Esophagus (tissue), 2 donors: ENCODE results near the gene SOCS1. TPM values are rescaled to one million over a fixed set of nuclear protein-coding genes. Genes with fewer than 3 reads are reported as not detected.

Experiments
- H3K27ac ChIP-seq, 2 donors: one replicate each; pipeline ENCODE4 v1.5.1; 2013; ENCODE audit warnings: low read depth in 2 of 2, mild to moderate bottlenecking in 2 of 2, inconsistent platforms in 1 of 2, low read length in 1 of 2, moderate library complexity in 1 of 2
- H3K27me3 ChIP-seq, 2 donors: one replicate each; pipeline ENCODE4 v1.6.1; 2013; ENCODE audit warnings: low read length in 2 of 2, control low read depth in 1 of 2, mild to moderate bottlenecking in 1 of 2; ENCODE audit not compliant: insufficient read depth in 2 of 2, control insufficient read depth in 1 of 2
- H3K36me3 ChIP-seq, 2 donors: one replicate each; pipeline ENCODE4 v1.6.1; 2013; ENCODE audit warnings: low read length in 1 of 2; ENCODE audit not compliant: control insufficient read depth in 2 of 2, insufficient read depth in 2 of 2
- H3K4me1 ChIP-seq, 2 donors: one replicate each; pipeline ENCODE4 v1.6.1; 2013; ENCODE audit warnings: low read length in 1 of 2; ENCODE audit not compliant: control insufficient read depth in 2 of 2, insufficient read depth in 2 of 2
- H3K4me3 ChIP-seq, 2 donors: one replicate each; pipeline ENCODE4 v1.5.1; 2013; ENCODE audit warnings: low read length in 2 of 2, mild to moderate bottlenecking in 2 of 2, low read depth in 1 of 2, moderate library complexity in 1 of 2
- H3K9me3 ChIP-seq, 2 donors: one replicate each; pipeline ENCODE4 v1.6.1; 2013; ENCODE audit warnings: mild to moderate bottlenecking in 2 of 2, low read depth in 1 of 2, low read length in 1 of 2, moderate library complexity in 1 of 2; ENCODE audit not compliant: control insufficient read depth in 2 of 2, insufficient read depth in 1 of 2
- WGBS, 2 donors: extraction: QIAGEN DNeasy Blood & Tissue Kit; methylation state at CpG; one replicate each; pipeline ENCODE4 v1.1.7; 2013; 5-methylcytosine and 5-hydroxymethylcytosine counted together
- polyA plus RNA-seq, 2 donors: library from polyadenylated mRNA; stranded (reverse); fragments of 200-250 nt; gene quantifications; one replicate each; pipeline ENCODE4 v1.2.3, GENCODE V29; 2013
- donor health status: healthy with polysubstance abuse.
- donor health status: Bipolar disorder and iron deficiency.

SOCS1 gene
- polyA plus RNA-seq, 2 donors: 1.9 to 2.8 TPM

GRCh38 chr16:11234884-11235702 lies 20.9 kb downstream of the SOCS1 start:
- peaks cover 0 to under 1% of the 10 kb centered on the region in 2 donors for H3K4me1 ChIP-seq
- H3K27me3 ChIP-seq: no peaks in the 10 kb centered on the region
- H3K27ac ChIP-seq: no peak overlapping the region
- 85 to 86% methylated on average over 13 of the region's 13 CpGs for WGBS, 2 donors
- H3K36me3 ChIP-seq: no peaks in the 10 kb centered on the region
- no peaks in the 10 kb centered on the region for H3K9me3 ChIP-seq
- H3K4me3 ChIP-seq: no peak overlapping the region

GRCh38 chr16:11233727-11234376 lies 22.2 kb downstream of the SOCS1 start:
- 79 to 87% methylated on average over 8 of the region's 8 CpGs for WGBS, 2 donors
- Histone ChIP-seq H3K27ac (peak overlapping the region in 1 of 2 donors; percentile 59), H3K9me3 (no peaks in the 10 kb centered on the region)

GRCh38 chr16:11232852-11233726 lies 22.9 kb downstream of the SOCS1 start:
- Histone ChIP-seq H3K9me3 (no peaks in the 10 kb centered on the region), H3K27ac (peak overlapping the region; percentile 59 to 73), H3K4me3 (no peak overlapping the region), H3K27me3 (no peaks in the 10 kb centered on the region), H3K36me3 (no peaks in the 10 kb centered on the region), H3K4me1 (peaks cover 0 to 5% of the 10 kb centered on the region in 2 donors)
- WGBS, 2 donors: 54 to 61% methylated on average over 35 of the region's 35 CpGs

More at GRCh38 chr16:11233727-11234376, 22.2 kb downstream of the SOCS1 start:
- no peak overlapping the region for H3K4me3 ChIP-seq
- H3K36me3 ChIP-seq: no peaks in the 10 kb centered on the region
- H3K4me1 ChIP-seq: peaks cover 0 to 5% of the 10 kb centered on the region in 2 donors
- H3K27me3 ChIP-seq: no peaks in the 10 kb centered on the region

GRCh38 chr16:11232302-11232851 lies 23.6 kb downstream of the SOCS1 start:
- H3K27me3 ChIP-seq: no peaks in the 10 kb centered on the region
- 79 to 83% methylated on average over 1 to 2 of the region's 3 CpGs for WGBS, 2 donors
- H3K4me1 ChIP-seq: peaks cover 0 to 5% of the 10 kb centered on the region in 2 donors
- H3K9me3 ChIP-seq: no peaks in the 10 kb centered on the region
- H3K27ac ChIP-seq: no peak overlapping the region
- no peak overlapping the region for H3K4me3 ChIP-seq
- no peaks in the 10 kb centered on the region for H3K36me3 ChIP-seq

GRCh38 chr16:11231367-11231970 lies 24.5 kb downstream of the SOCS1 start:
- peaks cover 0 to 5% of the 10 kb centered on the region in 2 donors for H3K4me1 ChIP-seq
- no peaks in the 10 kb centered on the region for H3K9me3 ChIP-seq
- no peak overlapping the region for H3K27ac ChIP-seq
- WGBS, 2 donors: 80 to 83% methylated on average over 10 of the region's 10 CpGs
- no peak overlapping the region for H3K4me3 ChIP-seq
- H3K27me3 ChIP-seq: no peaks in the 10 kb centered on the region
- H3K36me3 ChIP-seq: no peaks in the 10 kb centered on the region

GRCh38 chr16:11229906-11230305 lies 26.1 kb downstream of the SOCS1 start:
- no peaks in the 10 kb centered on the region for H3K36me3 ChIP-seq
- WGBS, 2 donors: 55 to 60% methylated on average over 4 of the region's 4 CpGs
- no peak overlapping the region for H3K27ac ChIP-seq
- H3K9me3 ChIP-seq: no peaks in the 10 kb centered on the region
- no peaks in the 10 kb centered on the region for H3K27me3 ChIP-seq
- peaks cover 0 to 5% of the 10 kb centered on the region in 2 donors for H3K4me1 ChIP-seq
- H3K4me3 ChIP-seq: no peak overlapping the region

- Histone ChIP-seq H3K27ac (no peak overlapping the region), H3K9me3 (no peaks in the 10 kb centered on the region), H3K27me3 (no peaks in the 10 kb centered on the region), H3K36me3 (no peaks in the 10 kb centered on the region), H3K4me1 (peaks cover 0 to 5% of the 10 kb centered on the region in 2 donors), H3K4me3 (no peak overlapping the region)
- WGBS, 2 donors: 52 to 53% methylated on average over 5 of the region's 5 CpGs
Observed at GRCh38 chr16:11229432-11229831, 26.6 kb downstream of the SOCS1 start.

GRCh38 chr16:11225677-11226549 lies 30.1 kb downstream of the SOCS1 start:
- 72 to 79% methylated on average over 18 of the region's 18 CpGs for WGBS, 2 donors
- Histone ChIP-seq H3K9me3 (no peaks in the 10 kb centered on the region), H3K4me3 (no peak overlapping the region), H3K4me1 (peaks cover 0 to 5% of the 10 kb centered on the region in 2 donors), H3K27ac (peak overlapping the region in 1 of 2 donors; percentile 38), H3K36me3 (no peaks in the 10 kb centered on the region), H3K27me3 (no peaks in the 10 kb centered on the region)
